HG02885 (cell line): Measurements from ENCODE around the gene POLR2C.

Source experiments
- ATAC-seq: cut with Tn5 transposase; IDR thresholded peaks from one replicate; pipeline ENCODE4 v1.9.1; 2021; ENCODE audit warnings: mild to moderate bottlenecking; ENCODE audit not compliant: unreplicated experiment, poor library complexity

POLR2C gene

GRCh38 chr16:57447186-57447962 is 15.1 kb upstream of the POLR2C start, which contains the start of the genes CIAPIN1 and COQ9:
TSS of gene CIAPIN1 (minus strand) at chr16:57447385. CDS start at chr16:57440928, 6,457 bp downstream.
TSS of gene COQ9 (plus strand) at chr16:57447479. CDS start at chr16:57447506, 27 bp downstream.
- ATAC-seq, result peak; percentile 98

GRCh38 chr16:57452021-57452420 is 10.5 kb upstream of the POLR2C start:
- ATAC-seq, result no peak

- ATAC-seq, result peak; percentile 21
Measured at GRCh38 chr16:57462978-57463362, 491 bp downstream of the POLR2C start.

GRCh38 chr16:57464523-57464922 is 2.0 kb downstream of the POLR2C start:
- no peak for ATAC-seq

DNA sequence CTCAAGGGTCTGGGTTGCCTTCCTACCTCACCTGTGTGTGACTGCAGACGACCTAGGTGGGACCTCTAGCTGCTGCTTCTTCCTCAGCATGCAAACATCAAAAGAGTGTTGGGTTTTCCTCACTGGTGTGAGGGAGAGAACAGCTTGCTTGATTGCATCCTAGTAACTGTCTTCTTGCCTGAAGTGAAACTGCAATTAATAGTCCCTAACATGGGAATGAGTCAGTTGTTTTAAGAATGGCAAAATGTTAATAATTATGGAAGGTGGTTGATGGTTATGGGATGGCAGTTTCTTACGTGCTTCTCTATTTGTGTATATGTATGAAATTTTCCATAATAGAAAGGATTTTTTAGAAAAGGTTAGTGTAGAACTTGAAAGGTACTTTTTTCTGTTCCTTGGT is 5.9 kb downstream of the POLR2C start:
- no peak for ATAC-seq

DNA sequence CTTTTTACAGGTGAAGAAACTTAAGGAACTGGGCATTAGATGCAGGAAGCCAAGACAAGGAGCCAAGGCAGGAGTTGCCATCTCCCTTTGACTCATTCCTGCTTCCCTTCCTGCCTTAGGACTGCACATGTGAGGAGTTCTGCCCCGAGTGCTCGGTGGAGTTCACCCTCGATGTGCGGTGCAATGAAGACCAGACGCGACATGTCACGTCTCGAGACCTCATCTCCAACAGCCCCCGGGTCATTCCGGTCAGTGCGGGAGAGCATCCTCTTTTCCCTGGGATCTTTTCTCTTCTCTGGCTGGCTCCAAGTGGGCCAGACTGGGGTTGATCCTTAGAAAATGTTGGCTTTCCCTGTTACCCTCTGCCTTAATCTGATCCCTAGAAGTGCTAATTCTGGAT is 6.6 kb downstream of the POLR2C start:
- ATAC-seq, result no peak

GRCh38 chr16:57469917-57470470 is 7.5 kb downstream of the POLR2C start:
- ATAC-seq, result no peak

GRCh38 chr16:57470711-57471110 is 8.2 kb downstream of the POLR2C start:
- no peak for ATAC-seq

DNA sequence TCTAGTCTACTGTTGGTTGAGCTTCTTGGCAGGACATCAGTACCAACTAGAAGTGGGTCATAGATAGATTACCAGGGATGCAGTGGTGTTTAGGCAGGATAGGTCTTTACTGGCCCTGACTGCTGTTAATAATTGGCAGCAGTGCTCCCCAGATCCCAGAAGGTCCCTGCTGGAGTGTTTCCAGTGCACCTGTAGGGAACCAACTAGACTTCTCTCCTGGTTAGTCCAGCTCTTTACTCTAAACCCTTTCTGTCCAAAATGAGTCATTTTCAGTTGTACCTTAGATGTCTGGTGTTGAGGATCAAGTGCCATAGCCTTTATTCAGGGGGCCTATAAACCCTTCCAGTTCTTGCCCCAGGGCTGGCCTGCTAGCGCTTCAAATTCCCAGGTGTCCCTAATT is 8.7 kb downstream of the POLR2C start:
- no peak for ATAC-seq

GRCh38 chr16:57471852-57472664 is 9.6 kb downstream of the POLR2C start:
- no peak for ATAC-seq

- ATAC-seq, result no peak
Measured at GRCh38 chr16:57472665-57473060, 10.2 kb downstream of the POLR2C start.

DNA sequence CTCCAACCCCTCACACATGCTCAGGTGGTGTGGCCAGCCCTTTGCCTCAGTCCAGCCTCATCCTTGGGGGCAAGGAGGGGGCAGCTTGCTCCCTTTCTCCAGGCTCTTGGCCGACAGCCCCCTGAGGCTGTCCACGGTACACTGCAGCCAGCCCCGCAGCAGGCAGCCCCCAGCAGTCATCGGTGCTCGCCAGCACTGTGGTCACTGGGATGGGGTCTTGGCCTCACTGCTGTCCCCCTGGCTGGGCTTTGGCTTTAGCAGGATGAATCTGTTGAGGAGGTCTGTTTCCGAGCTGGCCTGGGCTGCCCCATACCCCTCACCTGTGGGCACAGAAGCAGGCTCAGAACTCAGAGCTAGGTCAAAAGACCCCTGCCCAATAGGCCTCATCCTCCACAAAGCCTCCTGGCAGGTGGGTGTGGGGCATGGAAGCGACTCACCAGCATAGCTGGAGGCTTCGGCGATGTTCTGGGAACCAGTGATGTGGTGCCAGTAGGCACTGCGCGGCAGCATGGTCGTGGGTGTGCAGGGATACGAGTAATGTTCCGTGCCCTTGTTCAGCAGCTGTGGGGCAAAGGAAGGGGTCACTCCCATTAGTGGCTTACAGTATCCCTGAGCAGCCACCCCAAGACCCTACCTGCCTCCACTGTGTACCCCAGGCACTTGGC is 10.8 kb downstream of the POLR2C start:
- no peak for ATAC-seq

- no peak for ATAC-seq
Measured at GRCh38 chr16:57473906-57474305, 11.4 kb downstream of the POLR2C start.

GRCh38 chr16:57474671-57475661 is 12.5 kb downstream of the POLR2C start:
- no peak for ATAC-seq

DNA sequence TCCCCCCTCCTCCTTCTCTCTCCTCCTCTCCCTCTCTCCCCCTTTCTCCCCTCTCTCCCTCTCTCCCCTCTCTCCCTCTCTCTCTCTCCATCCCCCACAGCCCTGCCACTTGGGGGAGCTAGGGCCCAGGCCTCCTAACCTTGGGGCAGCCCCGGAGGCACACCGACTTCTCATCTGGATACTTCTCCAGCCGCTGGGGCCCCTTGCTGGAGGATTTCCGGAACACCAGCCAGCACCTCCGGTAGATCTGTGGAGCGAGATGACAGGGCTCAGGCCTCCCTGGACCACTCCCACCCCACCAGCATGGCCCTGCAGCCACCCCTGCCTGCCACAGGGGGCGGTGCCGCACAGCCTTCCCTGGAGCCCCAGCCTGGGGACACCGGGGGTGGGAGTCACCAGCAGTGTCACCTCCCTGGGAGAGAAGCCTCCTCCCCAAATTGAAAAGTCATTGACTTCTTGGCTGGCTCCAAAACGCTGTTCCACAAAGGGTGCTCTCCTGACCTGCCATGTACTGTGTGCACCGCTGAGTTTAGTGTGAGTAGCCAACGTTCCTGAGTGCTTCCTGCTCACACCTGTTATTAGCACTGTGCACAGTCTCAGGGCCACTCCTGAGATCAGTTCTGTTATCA is 13.3 kb downstream of the POLR2C start:
- ATAC-seq, result peak; percentile 95

DNA sequence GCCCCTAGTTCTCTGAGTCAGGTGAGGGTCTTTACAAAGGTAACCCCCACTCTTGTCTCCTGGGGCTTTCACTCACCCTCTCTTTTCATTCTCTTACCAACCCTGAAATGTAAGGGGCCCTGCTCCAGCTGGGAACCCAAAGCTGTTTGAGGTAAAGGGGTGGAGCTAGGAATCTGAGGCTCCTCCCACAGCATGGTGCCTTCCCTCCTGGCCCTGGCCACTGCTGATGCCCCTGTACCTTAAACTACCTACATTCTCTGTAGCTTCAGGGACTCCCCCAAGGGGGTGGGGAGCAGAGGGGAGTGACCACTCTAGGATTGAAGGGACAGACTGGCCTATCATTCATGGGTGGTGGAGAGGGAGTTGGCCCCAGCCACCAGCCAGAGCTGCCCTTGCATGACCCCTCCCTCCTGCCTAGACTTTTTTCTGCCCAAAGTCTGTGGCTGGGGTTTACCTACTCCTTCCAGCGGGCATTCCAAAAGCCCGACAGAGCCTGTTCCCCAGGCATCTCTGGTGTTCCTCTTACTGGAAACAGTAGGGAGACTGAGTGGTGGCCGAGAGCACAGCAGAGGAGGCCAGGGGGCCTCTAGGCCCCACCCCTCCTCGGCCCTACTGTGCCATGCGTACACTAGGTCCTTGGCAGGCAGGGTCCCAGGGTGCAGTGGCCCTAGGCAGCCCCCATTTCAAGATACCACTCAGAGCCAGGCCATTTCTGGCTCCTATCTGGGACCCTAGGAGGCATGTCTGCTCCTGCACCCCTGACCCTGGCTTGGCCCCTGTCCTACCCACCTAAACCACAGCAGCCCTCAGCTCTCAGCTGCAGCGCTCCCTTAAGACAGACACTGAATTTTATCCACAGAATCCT is 14.3 kb downstream of the POLR2C start:
- ATAC-seq, result no peak

DNA sequence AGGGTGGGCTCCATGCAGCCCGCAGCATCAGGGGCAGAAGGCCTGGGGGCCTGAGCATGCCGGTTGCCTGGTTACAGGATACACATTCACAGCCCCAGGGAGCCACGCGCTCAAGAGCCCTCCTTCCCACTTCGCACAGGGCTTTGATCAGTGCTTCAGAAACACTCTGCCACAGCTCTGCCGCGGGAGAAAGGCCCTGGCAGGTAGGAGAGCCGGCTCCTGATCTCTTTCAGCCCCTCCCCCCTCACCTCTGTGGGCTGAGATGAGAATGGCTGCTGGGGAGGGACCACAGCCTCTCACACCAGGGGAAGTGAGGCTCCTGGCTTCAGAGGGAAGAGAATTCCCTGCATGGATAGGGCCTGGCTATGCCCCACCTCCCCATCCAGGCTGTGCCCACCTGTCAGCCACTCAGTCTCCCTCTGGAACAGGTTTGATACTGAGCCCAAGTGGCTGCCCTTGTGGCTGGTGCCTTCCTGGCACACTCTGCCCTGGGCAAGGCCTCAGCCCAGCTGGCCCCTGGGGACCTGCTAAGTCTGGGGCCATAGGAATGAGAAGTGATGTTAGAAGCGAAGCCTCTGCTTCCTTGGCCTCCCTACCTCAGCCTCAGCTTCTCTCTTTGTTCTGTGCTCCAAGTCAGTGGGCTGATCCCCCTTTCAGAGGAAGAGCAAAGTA is 15.2 kb downstream of the POLR2C start:
- ATAC-seq, result no peak
